Cardiac ventricle fibroblast (primary cell): ENCODE data around the gene ANXA9. TPM values are rescaled to one million over a fixed set of nuclear protein-coding genes. Genes with fewer than 3 reads are reported as not detected.

Experiments
- total RNA-seq: library from RNA; depleted of rRNA; stranded (reverse); fragments of >200 nt; gene quantifications from 2 replicates; pipeline ENCODE4 v1.2.3, GENCODE V29; 2015

The ANXA9 gene
- total RNA-seq: not detected in 2 replicates

GRCh38 chr1:150981805-150982712 lies at the start of gene ANXA9:
Gene ANXA9 (plus strand): TSS chr1:150982292. CDS start chr1:150983106, 814 bp downstream.

GRCh38 chr1:150974580-150975478 lies 7.3 kb upstream of the ANXA9 start, which contains the start of gene CERS2:
Gene CERS2 (minus strand): TSS chr1:150974835. CDS start chr1:150969090, 5,745 bp downstream.

DNA sequence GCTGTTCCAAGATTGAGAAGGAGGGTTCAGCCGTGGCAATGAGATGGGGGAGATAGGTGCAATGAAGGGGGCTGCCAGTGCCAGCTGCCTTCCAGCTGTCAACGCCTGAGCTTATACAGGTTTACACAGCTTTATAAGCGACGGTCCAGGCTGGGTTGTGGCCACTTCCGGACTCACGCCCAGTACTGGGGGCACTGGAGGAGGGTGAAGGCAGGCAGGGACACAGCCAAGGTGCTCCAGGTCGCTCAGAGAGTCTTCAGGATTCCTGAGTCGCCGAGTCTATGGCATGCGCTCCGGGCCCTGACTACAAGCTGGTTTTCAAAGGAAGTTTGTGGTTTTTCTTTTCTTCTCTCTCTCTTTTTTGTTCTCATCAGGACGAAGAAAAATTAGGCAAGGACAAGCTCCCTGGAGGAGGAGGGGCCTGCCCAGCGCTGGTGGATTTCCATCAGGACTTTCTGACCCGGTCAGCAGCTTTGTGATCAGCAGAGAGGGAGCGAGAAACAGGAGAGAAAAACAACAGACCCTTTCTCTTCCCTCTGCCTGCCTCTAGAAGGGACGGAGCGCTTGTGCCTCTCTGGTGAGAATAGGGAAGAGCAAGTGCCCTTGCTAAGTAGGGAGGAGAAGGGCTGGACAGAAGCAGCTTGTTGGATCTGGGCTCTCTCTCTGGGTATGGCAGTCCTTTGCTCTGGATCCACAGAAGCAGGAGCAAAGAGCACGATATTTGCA lies 24.4 kb downstream of the ANXA9 start, which contains the start of gene MINDY1:
Gene MINDY1 (minus strand): TSS at position 576 of the 726 bp plus-strand sequence. CDS start 4,285 bp downstream, outside the sequence.

DNA sequence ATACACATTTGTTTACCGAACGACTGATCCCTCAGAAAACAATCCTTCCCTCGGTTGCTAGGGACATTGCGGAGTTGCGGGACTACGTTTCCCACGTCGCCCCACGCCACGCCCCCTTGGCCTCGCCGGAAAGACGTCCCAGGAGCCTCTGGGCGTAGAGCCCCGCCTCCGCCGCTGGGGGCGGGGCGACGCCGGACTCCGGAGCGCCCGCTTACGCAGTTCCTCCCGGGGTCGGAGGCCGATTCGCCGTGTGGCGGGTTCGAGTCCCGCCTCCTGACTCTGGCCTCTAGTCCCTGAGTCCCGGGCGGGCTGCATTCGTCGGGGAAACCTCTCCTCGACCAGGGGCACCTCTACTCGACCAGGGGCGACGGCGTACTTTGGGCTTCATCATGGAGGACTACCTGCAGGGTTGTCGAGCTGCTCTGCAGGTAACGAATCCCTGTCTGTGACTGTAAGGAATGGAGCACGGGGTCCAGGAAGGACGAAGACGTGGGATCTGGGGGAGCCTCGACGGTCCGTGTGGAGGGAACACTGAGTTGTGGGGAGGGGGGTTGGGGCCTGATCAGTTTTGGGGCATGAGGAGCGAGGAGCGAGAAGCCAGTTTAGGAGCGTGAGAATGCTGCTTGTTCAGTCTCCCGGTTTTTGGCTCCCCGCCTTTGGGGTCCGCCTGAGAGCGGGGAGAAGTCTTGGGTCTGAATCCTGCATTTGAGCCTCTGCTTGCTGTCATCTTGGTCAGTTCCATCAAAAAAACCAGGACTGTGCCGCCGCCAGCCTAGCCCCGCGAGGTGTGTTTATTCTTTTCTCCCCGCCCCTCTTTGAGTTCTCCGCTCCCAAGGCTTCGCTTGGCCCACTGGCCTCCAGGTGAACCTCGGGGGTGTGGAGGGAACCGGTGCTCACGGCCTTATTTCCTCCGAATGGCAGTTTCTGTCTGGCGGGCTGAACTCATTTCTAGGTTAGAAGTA lies 26.4 kb downstream of the ANXA9 start, which contains the start of gene PRUNE1:
Gene PRUNE1 (plus strand): TSS at position 206 of the 962 bp plus-strand sequence. CDS start 184 bp downstream, at position 390.

DNA sequence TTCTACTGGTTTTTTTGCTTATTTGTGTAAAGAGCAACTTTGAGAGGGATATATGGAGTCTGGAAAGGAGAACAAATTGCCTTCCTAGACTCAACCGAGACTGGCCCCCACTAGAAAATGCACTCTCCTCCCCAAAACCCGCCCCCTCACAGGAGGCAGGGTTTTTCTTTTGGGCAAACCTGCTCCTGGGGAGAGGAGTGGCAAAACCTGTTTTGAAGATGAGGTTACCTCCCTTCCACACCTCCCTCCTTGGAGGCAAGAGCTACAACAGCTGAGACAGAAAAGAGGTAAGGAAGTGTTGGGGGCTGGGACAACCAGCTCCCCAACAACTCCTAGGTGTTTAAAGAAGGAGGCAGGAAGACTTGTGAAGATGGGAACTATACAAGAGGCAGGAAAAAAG lies 54.3 kb downstream of the ANXA9 start, which contains the start of gene BNIPL:
Gene BNIPL (plus strand): TSS at position 231 of the 400 bp plus-strand sequence. CDS start 140 bp downstream, at position 371.

Other genes starting within 250 kb of the ANXA9 start
- gene CTSS, start 216.5 kb upstream of the ANXA9 start, total RNA-seq: 2.8 and 3.3 TPM in 2 replicates
- gene CTSK, start 174.0 kb upstream of the ANXA9 start, total RNA-seq: 87.5 and 106 TPM in 2 replicates
- 33.0 and 39.6 TPM in 2 replicates for gene ARNT, start 105.7 kb upstream of the ANXA9 start, total RNA-seq
- gene CTXND2, start 95.2 kb upstream of the ANXA9 start, total RNA-seq: not detected in 2 replicates
- gene SETDB1, start 55.9 kb upstream of the ANXA9 start, total RNA-seq: 18.0 and 18.8 TPM in 2 replicates
- gene CERS2, start 7.5 kb upstream of the ANXA9 start, total RNA-seq: 67.4 and 84.2 TPM in 2 replicates
- gene MINDY1, start 24.6 kb downstream of the ANXA9 start, total RNA-seq: 9.0 and 9.6 TPM in 2 replicates
- gene PRUNE1, start 26.2 kb downstream of the ANXA9 start, total RNA-seq: 10.6 and 11.8 TPM in 2 replicates
- 0.06 TPM in 1 of 2 replicates, not detected in the other for gene BNIPL, start 54.3 kb downstream of the ANXA9 start, total RNA-seq
- 3.4 and 4.8 TPM in 2 replicates for gene C1orf56, start 65.5 kb downstream of the ANXA9 start, total RNA-seq
- gene CDC42SE1, start 77.3 kb downstream of the ANXA9 start, total RNA-seq: 22.7 and 26.0 TPM in 2 replicates
- gene MLLT11, start 78.1 kb downstream of the ANXA9 start, total RNA-seq: 0.93 and 0.94 TPM in 2 replicates
- gene GABPB2, start 88.5 kb downstream of the ANXA9 start, total RNA-seq: 8.0 and 15.6 TPM in 2 replicates
- gene SEMA6C, start 164.3 kb downstream of the ANXA9 start, total RNA-seq: 2.8 and 4.1 TPM in 2 replicates
- 0.19 TPM in 1 of 2 replicates, not detected in the other for gene TNFAIP8L2, start 174.4 kb downstream of the ANXA9 start, total RNA-seq
- 6.7 and 11.6 TPM in 2 replicates for gene LYSMD1, start 183.6 kb downstream of the ANXA9 start, total RNA-seq
- gene SCNM1, start 183.9 kb downstream of the ANXA9 start, total RNA-seq: 21.6 and 25.7 TPM in 2 replicates
- 1.1 TPM in 1 of 2 replicates, not detected in the other for gene TMOD4, start 193.7 kb downstream of the ANXA9 start, total RNA-seq
- gene VPS72, start 207.9 kb downstream of the ANXA9 start, total RNA-seq: 16.0 and 21.8 TPM in 2 replicates
- 24.7 and 34.7 TPM in 2 replicates for gene PIP5K1A, start 216.3 kb downstream of the ANXA9 start, total RNA-seq